HCT116 (cell line): ENCODE measurements around the gene RGS6. TPM values are rescaled to one million over a fixed set of nuclear protein-coding genes. Genes with fewer than 3 reads are reported as not detected.

ENCODE experiments used
- ATAC-seq: fragments of 200-7000 bp; cut with Tn5 transposase; 2 replicates; pipeline ENCODE4 v1.9.1; 2020; ENCODE audit warnings: mild to moderate bottlenecking, moderate library complexity
- BruUV-seq: library from RNA; stranded (reverse); fragments of 400-500 nt; replicated peaks from 2 replicates; lab custom pipeline; 2021; lab: Mats Ljungman, UMichigan
- CTCF ChIA-PET: fragments of 300-600 bp; sonication (Branson Sonifier 250); formaldehyde crosslinking; loops from one replicate; lab custom pipeline; 2021; ENCODE audit warnings: antibody characterized with exemption; lab: Charles Lee
- POLR2A ChIA-PET: fragments of 300-600, 350-600 bp; sonication (Branson Sonifier 250); formaldehyde crosslinking; loops from one replicate; lab custom pipeline; 2021; ENCODE audit warnings: antibody characterized with exemption; lab: Charles Lee
- RAD21 ChIA-PET, 2 experiments: fragments of 300-600 bp; sonication (Branson Sonifier 250); formaldehyde crosslinking; loops; one replicate each; lab custom pipeline; 2023; ENCODE audit warnings: low total read pairs in 2 of 2; ENCODE audit not compliant: uncharacterized antibody in 2 of 2, unreplicated experiment in 2 of 2, low non-redundant PET in 1 of 2; lab: Charles Lee
- DNase-seq: peaks from one replicate; pipeline ENCODE4 v3.0.0-alpha.2; 2010; ENCODE audit warnings: low read depth, low spot score
- H2AFZ ChIP-seq: fragments of 200-600 bp; shearing (Covaris generic), sonication (generic); 2 replicates; pipeline ENCODE4 v1.6.1; 2017; ENCODE audit warnings: low read depth, mixed run types, mixed read lengths, antibody characterized with exemption, low read length; ENCODE audit not compliant: poor library complexity, severe bottlenecking
- H3K27ac ChIP-seq: 2 replicates; pipeline ENCODE4 v1.5.1; 2012; ENCODE audit warnings: low read depth, low read length
- H3K27me3 ChIP-seq: fragments of 200-600 bp; sonication (generic); 2 replicates; pipeline ENCODE4 v1.6.1; 2016; ENCODE audit warnings: mixed run types, low read length, mixed read lengths; ENCODE audit not compliant: insufficient read depth
- H3K36me3 ChIP-seq, 2 experiments: fragments of 200-500 bp in 1 of 2; fragments of 200-600 bp in 1 of 2; sonication (Bioruptor generic) in 1 of 2; sonication (generic) in 1 of 2; 2 replicates each; pipeline versions ENCODE4 v1.5.1 to v1.6.1; 2014 to 2016; ENCODE audit warnings: low read length in 2 of 2, inconsistent platforms in 1 of 2, mixed read lengths in 1 of 2, mixed run types in 1 of 2; ENCODE audit not compliant: insufficient read depth in 2 of 2, control insufficient read depth in 1 of 2
- H3K4me1 ChIP-seq, 2 experiments: fragments of 200-600 bp in 1 of 2; sonication (generic) in 1 of 2; 2 replicates each; pipeline versions ENCODE4 v1.5.1 to v1.6.1; 2012 to 2017; ENCODE audit warnings: low read length in 2 of 2, inconsistent platforms in 1 of 2, mild to moderate bottlenecking in 1 of 2, mixed read lengths in 1 of 2, mixed run types in 1 of 2, moderate library complexity in 1 of 2; ENCODE audit not compliant: insufficient read depth in 2 of 2, control insufficient read depth in 1 of 2
- H3K4me2 ChIP-seq: fragments of 200-600 bp; sonication (generic); 2 replicates; pipeline ENCODE4 v1.6.1; 2017; ENCODE audit warnings: mixed run types, low read length, mixed read lengths
- H3K4me3 ChIP-seq, 2 experiments: fragments of 200-600 bp in 1 of 2; sonication (generic) in 1 of 2; replicated peaks in 1 of 2; 2 replicates each; pipeline ENCODE4 v1.5.1; 2011 to 2016; ENCODE audit warnings: low read length in 2 of 2, control low read depth in 1 of 2, low read depth in 1 of 2, mild to moderate bottlenecking in 1 of 2, mixed read lengths in 1 of 2, mixed run types in 1 of 2
- H3K79me2 ChIP-seq: fragments of 200-600 bp; sonication (generic); 2 replicates; pipeline ENCODE4 v1.6.1; 2017; ENCODE audit warnings: mild to moderate bottlenecking, mixed run types, low read length, moderate library complexity, mixed read lengths; ENCODE audit not compliant: insufficient read depth
- H3K9ac ChIP-seq: fragments of 200-600 bp; sonication (generic); 2 replicates; pipeline ENCODE4 v1.6.1; 2016; ENCODE audit warnings: low read length, mixed read lengths
- H3K9me2 ChIP-seq: fragments of 200-600 bp; sonication (generic), shearing (Covaris generic); 2 replicates; pipeline ENCODE4 v1.6.1; 2017; ENCODE audit warnings: mixed run types, mild to moderate bottlenecking, moderate library complexity; ENCODE audit not compliant: insufficient read depth
- H3K9me3 ChIP-seq, 2 experiments: fragments of 200-500 bp in 1 of 2; fragments of 200-600 bp in 1 of 2; sonication (Bioruptor generic) in 1 of 2; sonication (generic) in 1 of 2; 2 replicates each; pipeline ENCODE4 v1.6.1; 2014 to 2017; ENCODE audit warnings: low read length in 2 of 2, mixed read lengths in 2 of 2, inconsistent platforms in 1 of 2, low read depth in 1 of 2, mild to moderate bottlenecking in 1 of 2, mixed run types in 1 of 2, moderate library complexity in 1 of 2; ENCODE audit not compliant: control insufficient read depth in 1 of 2, insufficient read depth in 1 of 2
- H4K20me1 ChIP-seq: fragments of 200-600 bp; sonication (generic), shearing (Covaris generic); 2 replicates; pipeline ENCODE4 v1.6.1; 2017; ENCODE audit warnings: mixed run types, mild to moderate bottlenecking, moderate library complexity; ENCODE audit not compliant: insufficient read depth
- ATF3 ChIP-seq: IDR thresholded peaks from 2 replicates; pipeline ENCODE4 v1.6.1; 2012
- CEBPB ChIP-seq: IDR thresholded peaks from 2 replicates; pipeline ENCODE4 v1.6.1; 2012; ENCODE audit warnings: low read depth
- EZH2 ChIP-seq: fragments of 200-600 bp; sonication (generic); IDR thresholded peaks from 2 replicates; pipeline ENCODE4 v1.6.1; 2017; ENCODE audit warnings: antibody characterized with exemption, mixed run types
- EZH2phosphoT487 ChIP-seq: fragments of 200-600 bp; IDR thresholded peaks from 2 replicates; pipeline ENCODE4 v1.6.1; 2018; ENCODE audit warnings: antibody characterized with exemption, borderline replicate concordance
- FOSL1 ChIP-seq: IDR thresholded peaks from 2 replicates; pipeline ENCODE4 v1.6.1; 2012; ENCODE audit warnings: low read depth
- JUND ChIP-seq: IDR thresholded peaks from 2 replicates; pipeline ENCODE4 v1.6.1; 2012
- MAX ChIP-seq: IDR thresholded peaks from 2 replicates; pipeline ENCODE4 v1.6.1; 2012
- POLR2A ChIP-seq: IDR thresholded peaks from 2 replicates; pipeline ENCODE4 v1.7.0; 2011; ENCODE audit warnings: borderline replicate concordance; ENCODE audit not compliant: insufficient read depth, insufficient read length; ENCODE audit errors: extremely low read depth
- POLR2AphosphoS5 ChIP-seq: IDR thresholded peaks from 2 replicates; pipeline ENCODE4 v1.6.1; 2011; ENCODE audit warnings: mild to moderate bottlenecking, low read depth, low read length, moderate library complexity
- RAD21 ChIP-seq: IDR thresholded peaks from 2 replicates; pipeline ENCODE4 v1.6.1; 2012; ENCODE audit warnings: low read depth, mild to moderate bottlenecking
- SP1 ChIP-seq: IDR thresholded peaks from 2 replicates; pipeline ENCODE4 v1.6.1; 2012; ENCODE audit warnings: low read depth
- SRF ChIP-seq: IDR thresholded peaks from 2 replicates; pipeline ENCODE4 v1.6.1; 2012; ENCODE audit warnings: low read depth
- TCF7L2 ChIP-seq: IDR thresholded peaks from 2 replicates; pipeline ENCODE4 v1.7.0; 2011; ENCODE audit warnings: borderline replicate concordance, inconsistent platforms; ENCODE audit not compliant: insufficient read depth, insufficient read length; ENCODE audit errors: extremely low read depth
- YY1 ChIP-seq: IDR thresholded peaks from 2 replicates; pipeline ENCODE4 v1.6.1; 2011; ENCODE audit warnings: low read length, low read depth, moderate library complexity, mild to moderate bottlenecking; ENCODE audit not compliant: insufficient replicate concordance; ENCODE audit errors: extremely low read depth
- ZBTB33 ChIP-seq: IDR thresholded peaks from 2 replicates; pipeline ENCODE4 v1.6.1; 2011; ENCODE audit warnings: mild to moderate bottlenecking, low read length, moderate library complexity; ENCODE audit not compliant: insufficient replicate concordance; ENCODE audit errors: extremely low read depth
- ZFX ChIP-seq: fragments of 450-650 bp; IDR thresholded peaks from 2 replicates; pipeline ENCODE4 v1.6.1; 2017
- ZNF274 ChIP-seq: fragments of 200-500 bp; sonication (Bioruptor generic); IDR thresholded peaks from 2 replicates; pipeline ENCODE4 v1.6.1; 2014; ENCODE audit warnings: mild to moderate bottlenecking, low read depth, low read length, inconsistent platforms
- intact Hi-C: fragments of 100-400 bp; cut with micrococcal nuclease; formaldehyde crosslinking; loops from 2 replicates; pipeline ENCODE4 v1.10.0; 2022
- total RNA-seq: library from RNA; stranded (reverse); gene quantifications from one replicate; pipeline ENCODE4 v1.2.1, GENCODE V29; 2021; ENCODE audit not compliant: unreplicated experiment

The RGS6 gene
- total RNA-seq, 1 experiment from 2014 or later = 4.7 TPM

- intact Hi-C loops = no loop called here
- Histone ChIP-seq H3K4me1 (no peaks in the 10 kb centered on the region), H3K27me3 (peaks cover 64% of the 10 kb centered on the region), H3K9ac (no peak overlapping the region), H3K36me3 (no peaks in the 10 kb centered on the region), H3K79me2 (no peaks in the 10 kb centered on the region), H3K9me2 (no peaks in the 10 kb centered on the region), H3K4me3 (no peak overlapping the region), H3K4me2 (no peak overlapping the region), H2AFZ (no peak overlapping the region), H3K9me3 (no peaks in the 10 kb centered on the region), H4K20me1 (no peaks in the 10 kb centered on the region), H3K27ac (no peak overlapping the region)
- ChIA-PET CTCF (no interaction called here), RAD21 (no interaction called here), POLR2A (no interaction called here)
- BruUV-seq = no TSS peak
- DNase-seq (no peak), ATAC-seq (no peak)
- no peak for TF ChIP-seq TCF7L2
- no peak for TF ChIP-seq RAD21
- TF ChIP-seq JUND = no peak
- TF ChIP-seq EZH2 = no peak
- TF ChIP-seq SRF = no peak
- no peak for TF ChIP-seq CEBPB
- TF ChIP-seq POLR2AphosphoS5 = no peak
- no peak for TF ChIP-seq ATF3
Observed at GRCh38 chr14:72576258-72576657, 644.0 kb downstream of the RGS6 start.

- ATAC-seq (no peak), DNase-seq (no peak)
- ChIA-PET POLR2A (interaction anchor here (0.9 kb wide), 1 partner anchor 10 kb away, joined by 3 read pairs; no protein-coding TSS in a partner anchor), CTCF (interaction anchor here (1.2 kb wide), 1 partner anchor 371 kb away, joined by 3 read pairs; no protein-coding TSS in a partner anchor), RAD21 (no interaction called here)
- Histone ChIP-seq H3K36me3 (no peaks in the 10 kb centered on the region), H3K4me3 (no peak overlapping the region), H3K79me2 (no peaks in the 10 kb centered on the region), H3K9me2 (no peaks in the 10 kb centered on the region), H3K4me1 (no peaks in the 10 kb centered on the region), H3K9ac (no peak overlapping the region), H4K20me1 (no peaks in the 10 kb centered on the region), H3K9me3 (no peaks in the 10 kb centered on the region), H3K27me3 (peaks cover 53% of the 10 kb centered on the region), H2AFZ (no peak overlapping the region), H3K27ac (no peak overlapping the region), H3K4me2 (no peak overlapping the region)
- intact Hi-C loops = no loop called here
- no TSS peak for BruUV-seq
- TF ChIP-seq ZFX (no peak), JUND (no peak), YY1 (no peak), RAD21 (no peak), TCF7L2 (no peak), POLR2A (no peak), MAX (no peak), ZBTB33 (no peak), FOSL1 (no peak), ZNF274 (no peak), EZH2phosphoT487 (no peak), POLR2AphosphoS5 (no peak), ATF3 (no peak), SP1 (no peak)
Observed at GRCh38 chr14:72577521-72577920, 645.3 kb downstream of the RGS6 start.
